ENCODE measurements around the gene CDH23.

The CDH23 gene

DNA sequence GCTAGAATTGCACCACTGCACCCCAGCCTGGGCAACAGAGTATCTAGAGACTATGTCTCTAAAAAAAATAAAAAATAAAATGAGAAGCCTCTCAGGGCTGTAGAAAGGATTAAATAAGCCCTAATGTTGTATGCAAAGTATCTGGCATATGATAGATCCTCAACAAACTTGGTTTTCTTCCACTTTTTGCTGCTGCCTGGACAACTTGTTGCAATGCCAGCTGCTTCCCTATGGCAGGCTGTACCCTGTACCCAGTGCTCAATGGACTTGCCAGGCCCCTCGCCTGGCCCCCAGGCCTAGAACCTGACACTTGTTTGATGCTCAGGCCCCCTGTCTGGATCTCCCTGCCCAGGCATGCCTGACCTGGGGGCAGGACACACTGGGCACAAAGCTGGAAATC lies 28.5 kb upstream of the CDH23 start:
- Histone ChIP-seq H3K36me3 (replicated peaks; ENCODE audit: insufficient read depth, low read length) (no peaks in the 10 kb centered on the region), H3K4me1 (ENCODE audit: low read length) (peaks cover 22% of the 10 kb centered on the region), H4K20me1 (ENCODE audit: insufficient read depth, low read length) (no peaks in the 10 kb centered on the region), H3K9ac (ENCODE audit: low read length) (no peak overlapping the region), H3K27me3 (replicated peaks; ENCODE audit: insufficient read depth, low read length) (no peaks in the 10 kb centered on the region), H3F3A (ENCODE audit: insufficient read depth, low read length) (peaks cover 17% of the 10 kb centered on the region), H3K4me3 (ENCODE audit: low read length) (no peak overlapping the region), H2AFZ (ENCODE audit: low read length) (no peak overlapping the region), H3K9me2 (replicated peaks; ENCODE audit: insufficient read depth, low read length) (no peaks in the 10 kb centered on the region), H3K9me3 (replicated peaks; ENCODE audit: insufficient read depth, low read length) (no peaks in the 10 kb centered on the region), H3K27ac (ENCODE audit: low read length) (no peak overlapping the region), H3K79me2 (ENCODE audit: low read length) (no peaks in the 10 kb centered on the region), H3K4me2 (ENCODE audit: low read depth, low read length) (no peak overlapping the region)
- no peak for TF ChIP-seq EZH2 (optimal IDR thresholded peaks at IDR 0.05; ENCODE audit: low read depth, low read length)
- TF ChIP-seq EZH2phosphoT487 (IDR thresholded peaks at IDR 0.05; ENCODE audit: low read length): no peak
- TF ChIP-seq, protein P1, sequence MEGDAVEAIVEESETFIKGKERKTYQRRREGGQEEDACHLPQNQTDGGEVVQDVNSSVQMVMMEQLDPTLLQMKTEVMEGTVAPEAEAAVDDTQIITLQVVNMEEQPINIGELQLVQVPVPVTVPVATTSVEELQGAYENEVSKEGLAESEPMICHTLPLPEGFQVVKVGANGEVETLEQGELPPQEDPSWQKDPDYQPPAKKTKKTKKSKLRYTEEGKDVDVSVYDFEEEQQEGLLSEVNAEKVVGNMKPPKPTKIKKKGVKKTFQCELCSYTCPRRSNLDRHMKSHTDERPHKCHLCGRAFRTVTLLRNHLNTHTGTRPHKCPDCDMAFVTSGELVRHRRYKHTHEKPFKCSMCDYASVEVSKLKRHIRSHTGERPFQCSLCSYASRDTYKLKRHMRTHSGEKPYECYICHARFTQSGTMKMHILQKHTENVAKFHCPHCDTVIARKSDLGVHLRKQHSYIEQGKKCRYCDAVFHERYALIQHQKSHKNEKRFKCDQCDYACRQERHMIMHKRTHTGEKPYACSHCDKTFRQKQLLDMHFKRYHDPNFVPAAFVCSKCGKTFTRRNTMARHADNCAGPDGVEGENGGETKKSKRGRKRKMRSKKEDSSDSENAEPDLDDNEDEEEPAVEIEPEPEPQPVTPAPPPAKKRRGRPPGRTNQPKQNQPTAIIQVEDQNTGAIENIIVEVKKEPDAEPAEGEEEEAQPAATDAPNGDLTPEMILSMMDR (IDR thresholded peaks at IDR 0.05; ENCODE audit: low read length): no peak
- DNase-seq: no peak

- Histone ChIP-seq H3K4me1 (ENCODE audit: low read length) (peaks cover 26% of the 10 kb centered on the region), H3K4me2 (ENCODE audit: low read depth, low read length) (no peak overlapping the region), H3F3A (ENCODE audit: insufficient read depth, low read length) (peaks cover 22% of the 10 kb centered on the region), H4K20me1 (ENCODE audit: insufficient read depth, low read length) (no peaks in the 10 kb centered on the region), H3K36me3 (replicated peaks; ENCODE audit: insufficient read depth, low read length) (no peaks in the 10 kb centered on the region), H3K9me2 (replicated peaks; ENCODE audit: insufficient read depth, low read length) (no peaks in the 10 kb centered on the region), H2AFZ (ENCODE audit: low read length) (no peak overlapping the region), H3K27me3 (replicated peaks; ENCODE audit: insufficient read depth, low read length) (no peaks in the 10 kb centered on the region), H3K9ac (ENCODE audit: low read length) (no peak overlapping the region), H3K4me3 (ENCODE audit: low read length) (no peak overlapping the region), H3K9me3 (replicated peaks; ENCODE audit: insufficient read depth, low read length) (no peaks in the 10 kb centered on the region), H3K79me2 (ENCODE audit: low read length) (no peaks in the 10 kb centered on the region), H3K27ac (ENCODE audit: low read length) (no peak overlapping the region)
- TF ChIP-seq EZH2 (optimal IDR thresholded peaks at IDR 0.05; ENCODE audit: low read depth, low read length): no peak
- TF ChIP-seq, protein P1 (IDR thresholded peaks at IDR 0.05; ENCODE audit: low read length): peak; percentile 14; the same call in 1 of the 2 replicates
- DNase-seq: no peak
Measured at GRCh38 chr10:71368643-71369042, 28.1 kb upstream of the CDH23 start.

DNA sequence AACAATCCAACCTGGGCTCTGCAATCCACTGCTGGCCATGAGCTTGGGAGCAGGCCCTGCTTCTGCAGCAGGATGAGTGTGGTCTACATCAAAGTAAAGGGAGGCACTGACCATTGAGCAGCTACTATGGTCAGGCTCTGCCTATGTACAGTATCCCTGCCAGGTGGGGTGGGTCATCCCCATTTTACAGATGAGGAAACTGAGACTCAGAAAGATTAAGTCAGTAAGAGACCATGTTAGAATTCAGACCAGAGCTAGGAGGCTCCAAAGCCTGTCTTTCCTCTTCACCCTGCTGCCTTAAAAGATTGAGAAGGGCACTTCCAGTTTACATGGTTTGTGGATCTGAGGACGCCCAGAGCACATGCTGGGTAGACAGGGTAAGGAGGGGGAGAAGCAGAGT lies 27.1 kb upstream of the CDH23 start:
- Histone ChIP-seq H3F3A (ENCODE audit: insufficient read depth, low read length) (peaks cover 24% of the 10 kb centered on the region), H4K20me1 (ENCODE audit: insufficient read depth, low read length) (no peaks in the 10 kb centered on the region), H3K27ac (ENCODE audit: low read length) (no peak overlapping the region), H3K36me3 (replicated peaks; ENCODE audit: insufficient read depth, low read length) (no peaks in the 10 kb centered on the region), H2AFZ (ENCODE audit: low read length) (no peak overlapping the region), H3K9me2 (replicated peaks; ENCODE audit: insufficient read depth, low read length) (no peaks in the 10 kb centered on the region), H3K27me3 (replicated peaks; ENCODE audit: insufficient read depth, low read length) (no peaks in the 10 kb centered on the region), H3K4me2 (ENCODE audit: low read depth, low read length) (no peak overlapping the region), H3K79me2 (ENCODE audit: low read length) (no peaks in the 10 kb centered on the region), H3K4me1 (ENCODE audit: low read length) (peaks cover 31% of the 10 kb centered on the region), H3K4me3 (ENCODE audit: low read length) (no peak overlapping the region), H3K9me3 (replicated peaks; ENCODE audit: insufficient read depth, low read length) (no peaks in the 10 kb centered on the region), H3K9ac (ENCODE audit: low read length) (no peak overlapping the region)
- no peak for DNase-seq
- TF ChIP-seq EZH2phosphoT487 (IDR thresholded peaks at IDR 0.05; ENCODE audit: low read length) (no peak), EZH2 (optimal IDR thresholded peaks at IDR 0.05; ENCODE audit: low read depth, low read length) (no peak)
- TF ChIP-seq, protein P1 (IDR thresholded peaks at IDR 0.05; ENCODE audit: low read length): no peak

All from MM.1S (cell line).